A549 treated with CORT108297 at 1 μM for 4 hours (cell line): Measurements from ENCODE around the gene GSK3B. TPM values are rescaled to one million over a fixed set of nuclear protein-coding genes. Genes with fewer than 3 reads are reported as not detected.

Source experiments
- total RNA-seq: library from RNA; stranded (reverse); fragments of 200-300 nt; extraction: Qiagen RNA extraction; gene quantifications from 5 replicates; pipeline ENCODE4 v1.2.3, GENCODE V29; 2022

The GSK3B gene
- total RNA-seq = 23.6 to 30.0 TPM (median 29.9 TPM) in 5 replicates

GRCh38 chr3:120093911-120094775 is at the start of gene GSK3B:
GSK3B (minus strand) TSS chr3:120094447; CDS start chr3:120093434, 1,013 bp downstream.

DNA sequence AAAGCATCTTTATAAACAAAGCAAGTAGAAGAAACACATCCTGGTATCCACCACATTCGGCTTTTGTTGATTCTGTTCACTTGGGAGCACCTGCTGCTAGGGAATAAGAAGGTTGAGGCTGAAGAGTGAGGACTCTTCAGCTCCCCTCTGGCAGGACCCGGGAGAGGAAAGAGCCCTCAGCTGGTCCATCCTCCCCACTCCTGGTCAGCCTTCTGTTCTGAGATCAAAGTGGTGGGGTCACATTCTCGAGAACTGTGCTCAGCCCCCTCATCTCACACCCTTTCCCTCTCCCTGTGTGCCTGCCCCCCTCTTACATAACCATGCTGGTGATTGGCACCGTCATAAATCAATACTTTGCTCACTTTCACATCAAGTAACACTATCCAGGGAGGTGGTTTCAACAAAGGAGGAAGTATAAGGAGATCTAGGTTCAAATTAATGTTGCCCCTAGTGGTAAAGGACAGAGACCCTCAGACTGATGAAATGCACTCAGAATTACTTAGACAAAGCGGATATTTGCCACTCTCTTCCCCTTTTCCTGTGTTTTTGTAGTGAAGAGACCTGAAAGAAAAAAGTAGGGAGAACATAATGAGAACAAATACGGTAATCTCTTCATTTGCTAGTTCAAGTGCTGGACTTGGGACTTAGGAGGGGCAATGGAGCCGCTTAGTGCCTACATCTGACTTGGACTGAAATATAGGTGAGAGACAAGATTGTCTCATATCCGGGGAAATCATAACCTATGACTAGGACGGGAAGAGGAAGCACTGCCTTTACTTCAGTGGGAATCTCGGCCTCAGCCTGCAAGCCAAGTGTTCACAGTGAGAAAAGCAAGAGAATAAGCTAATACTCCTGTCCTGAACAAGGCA is 312.7 kb downstream of the GSK3B start, which contains the start of gene NR1I2:
Gene NR1I2, plus strand, starts transcription at position 772 of the 869 bp plus-strand sequence.

Other genes with a start within 250 kb of the GSK3B start
- gene GPR156, start 190.8 kb upstream of the GSK3B start, total RNA-seq = 0.25 to 0.54 TPM (median 0.46 TPM) in 5 replicates